Measurements from ENCODE around the gene METAP1D.
"Not testable (repeated sequence)": the region's sequence is repeated elsewhere in the genome, so short reads cannot be mapped to it uniquely, and the experiment has no call there.

Gene METAP1D

DNA sequence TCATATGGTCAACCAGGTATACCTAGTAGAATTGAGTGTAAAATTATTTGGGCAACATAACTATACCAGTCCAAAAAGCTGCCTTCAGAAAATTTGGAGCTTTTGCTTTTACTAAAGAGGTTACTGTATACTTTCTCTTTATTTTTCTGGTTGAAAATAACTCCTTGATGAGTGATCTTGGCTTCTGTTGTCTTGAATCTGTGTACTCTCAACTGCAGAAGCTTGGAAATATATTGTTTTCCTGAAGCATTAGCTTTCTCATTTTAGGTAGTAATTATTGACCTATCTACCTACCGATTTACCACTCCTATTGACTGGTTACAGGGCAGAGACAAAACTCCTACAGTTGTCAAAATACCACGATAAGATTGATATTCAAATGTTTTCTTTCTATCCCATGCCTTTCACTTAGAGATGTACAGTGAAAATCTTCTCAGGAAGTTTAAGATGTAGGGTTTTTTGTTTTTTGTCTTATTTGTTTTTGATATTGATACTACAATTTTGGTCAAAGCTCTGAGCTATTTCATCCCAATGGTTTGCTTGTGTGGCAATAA is 49.9 kb downstream of the METAP1D start:
- DNase-seq, result no peak

DNA sequence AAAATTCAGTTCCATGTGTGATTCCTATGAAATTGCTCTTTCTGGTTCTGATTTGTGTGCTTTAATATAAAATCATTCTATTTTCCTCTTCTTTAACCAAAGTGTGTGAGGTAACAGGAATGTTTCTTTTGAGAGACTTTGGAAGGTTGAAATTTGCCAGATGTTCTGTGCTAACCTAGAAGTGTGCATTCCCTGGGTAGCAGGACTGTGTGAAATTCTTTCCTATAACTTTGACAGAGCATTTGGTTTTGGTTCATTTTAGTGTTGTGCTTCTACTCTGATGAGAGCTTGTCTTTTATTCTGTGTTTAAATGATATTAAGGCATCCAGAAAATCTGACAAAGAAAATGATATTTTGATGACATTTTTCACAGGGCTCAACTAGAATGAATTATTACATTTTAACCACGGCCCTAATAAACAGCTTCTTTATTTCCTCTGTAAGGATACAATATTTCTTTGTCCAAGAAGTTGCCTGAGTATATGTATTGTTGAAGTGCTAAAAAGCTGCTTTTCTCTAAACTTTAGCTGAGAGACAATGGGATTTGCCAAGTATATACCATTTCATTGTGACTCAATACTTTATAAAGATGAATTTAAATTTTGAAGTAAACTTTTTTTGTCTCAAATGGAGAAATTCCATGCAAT is 50.8 kb downstream of the METAP1D start:
- DNase-seq, result no peak

DNA sequence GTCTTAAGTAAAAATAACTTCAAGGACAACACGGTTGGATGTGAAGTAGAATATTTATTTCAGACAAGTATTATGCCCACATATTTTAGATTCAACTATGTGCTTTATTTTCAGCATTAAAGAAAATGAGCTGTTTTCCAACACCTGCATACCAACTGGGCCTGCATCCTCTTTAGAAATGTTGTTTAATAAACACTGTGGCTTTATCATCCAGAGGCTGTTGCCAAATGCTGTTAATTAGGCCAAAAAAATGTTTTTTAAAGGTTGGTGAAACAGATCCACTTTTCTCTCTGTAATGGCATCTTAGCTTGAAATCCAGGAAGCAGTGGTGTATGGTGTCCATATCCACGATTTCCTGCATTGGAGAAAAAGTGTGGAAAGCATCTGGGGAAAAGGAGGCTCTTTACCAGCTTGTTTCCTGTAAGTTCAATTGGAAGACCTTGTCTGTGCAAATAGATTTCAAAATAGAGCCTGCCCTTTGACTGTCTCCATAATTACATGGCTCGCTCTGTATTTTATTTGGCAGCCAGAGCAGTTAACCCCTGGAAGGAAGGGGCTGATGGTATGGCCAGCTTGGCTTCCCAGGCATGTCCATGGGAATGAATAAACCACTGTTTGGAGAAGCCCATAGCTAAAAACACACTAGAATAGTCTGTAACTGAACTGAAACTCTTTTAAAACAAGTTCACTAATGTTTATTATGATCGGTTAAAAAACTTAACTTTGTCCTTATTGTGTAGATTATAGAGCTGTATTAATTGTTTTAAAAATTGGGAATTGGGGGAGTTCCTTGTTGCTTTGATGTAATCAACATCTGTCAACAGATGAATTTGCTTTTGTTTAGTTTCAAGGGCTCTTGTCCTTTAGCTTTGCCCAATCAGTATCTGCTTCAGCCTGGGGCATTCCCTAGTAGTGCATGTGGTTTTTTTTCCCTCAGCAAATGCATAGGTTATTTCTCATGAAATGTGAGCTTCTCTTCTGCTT is 52.5 kb downstream of the METAP1D start:
- no peak for DNase-seq

GRCh38 chr2:172053486-172053885 is 53.7 kb downstream of the METAP1D start:
- DNase-seq, result no peak

GRCh38 chr2:172056293-172056692 is 56.5 kb downstream of the METAP1D start:
- no peak for DNase-seq

DNA sequence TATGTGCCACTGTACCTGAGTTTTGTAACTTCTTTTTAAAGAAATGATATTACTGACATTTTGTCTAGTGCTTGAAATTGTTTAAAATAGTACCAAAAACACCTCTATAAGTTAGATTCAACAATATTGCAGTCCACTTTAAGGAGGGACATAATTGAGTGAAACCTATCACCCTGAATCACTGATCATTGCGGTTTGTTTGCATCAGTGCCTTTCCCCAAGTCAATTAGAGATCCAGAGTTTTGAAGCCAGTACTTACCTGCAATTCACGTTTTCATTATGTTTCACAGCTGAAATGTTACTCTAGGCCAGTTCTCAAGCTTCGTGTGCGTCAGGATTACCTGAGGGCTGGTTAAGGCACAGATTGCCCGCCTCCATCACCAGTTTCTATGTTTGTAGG is 58.9 kb downstream of the METAP1D start:
- DNase-seq, result no peak

DNA sequence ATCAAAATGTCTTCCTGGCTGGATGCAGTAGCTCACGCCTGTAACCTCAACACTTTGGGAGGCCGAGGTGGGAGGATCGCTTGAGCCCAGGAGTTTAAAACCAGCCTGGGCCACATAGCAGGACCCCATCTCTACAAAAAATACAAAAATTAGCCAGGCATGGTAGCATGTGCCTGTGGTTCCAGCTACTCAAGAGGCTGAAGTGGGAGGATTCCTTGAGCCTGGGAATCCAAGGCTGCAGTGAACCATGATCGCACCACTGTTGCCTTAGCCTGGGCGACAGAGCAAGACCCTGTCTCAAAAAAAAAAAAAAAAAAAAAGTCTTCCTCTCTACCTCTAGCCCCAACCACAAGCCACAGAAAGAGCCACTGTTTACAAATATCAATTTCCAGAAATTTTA is 60.4 kb downstream of the METAP1D start:
- not testable (repeated sequence) for DNase-seq

- no peak for DNase-seq
Observed at GRCh38 chr2:172062402-172063004, 62.8 kb downstream of the METAP1D start.

DNA sequence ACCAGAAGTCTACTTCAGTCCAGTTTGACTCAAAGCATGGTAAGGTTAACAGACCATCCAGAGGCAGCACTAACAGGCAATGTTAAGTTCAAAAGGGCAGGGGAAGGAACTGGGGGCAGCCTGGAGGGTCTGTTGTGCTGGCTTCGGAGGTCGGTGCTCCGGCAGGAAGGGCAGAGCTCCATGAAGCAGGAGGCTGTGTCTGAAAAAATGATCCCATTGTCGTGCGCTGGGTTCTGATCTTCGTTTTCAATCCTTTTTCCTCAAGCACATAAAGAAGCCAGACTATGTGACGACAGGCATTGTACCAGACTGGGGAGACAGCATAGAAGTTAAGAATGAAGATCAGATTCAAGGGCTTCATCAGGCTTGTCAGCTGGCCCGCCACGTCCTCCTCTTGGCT is 63.7 kb downstream of the METAP1D start:
- no peak for DNase-seq

DNA sequence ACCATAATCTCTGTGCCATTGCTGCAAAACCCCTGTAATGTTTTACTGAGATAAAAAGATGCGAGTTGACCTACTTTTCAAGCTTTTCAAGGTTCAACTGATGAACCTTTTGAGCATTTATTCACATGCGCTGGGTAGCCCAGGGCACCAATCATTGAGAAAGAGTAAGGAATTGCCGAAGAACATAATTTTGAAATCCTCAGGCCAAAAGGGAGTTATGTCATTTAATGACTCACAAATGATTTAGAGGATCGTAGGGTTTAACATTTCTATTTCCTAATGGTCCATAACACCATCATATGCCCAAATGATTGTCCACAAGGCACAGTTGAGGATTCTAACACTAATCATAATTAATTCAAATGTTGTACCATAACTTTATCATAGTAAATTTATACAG is 65.4 kb downstream of the METAP1D start:
- no peak for DNase-seq

DNA sequence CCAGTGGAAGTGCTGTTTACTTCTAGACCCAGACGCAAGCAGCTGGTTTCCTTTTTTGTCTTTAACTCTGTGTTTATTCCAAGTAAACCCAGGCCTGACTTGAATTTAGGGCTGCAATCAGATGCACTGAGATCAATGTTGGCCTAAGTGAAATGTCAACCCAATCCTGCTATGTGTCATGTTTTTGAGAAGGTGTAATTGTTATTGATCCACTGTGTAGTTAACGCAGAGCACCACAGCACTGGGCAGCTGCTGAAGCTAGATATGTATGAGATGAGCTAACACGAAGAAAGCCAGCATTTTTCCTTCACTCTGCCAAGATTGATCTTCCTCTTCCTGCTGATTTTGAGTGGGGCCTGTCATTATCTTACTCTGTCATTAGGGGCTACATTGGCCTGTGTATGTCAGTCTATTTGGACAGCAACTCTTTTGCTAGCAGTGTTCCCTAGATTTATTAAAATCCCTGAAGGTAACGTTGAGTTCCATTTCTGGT is 66.7 kb downstream of the METAP1D start:
- no peak for DNase-seq

DNA sequence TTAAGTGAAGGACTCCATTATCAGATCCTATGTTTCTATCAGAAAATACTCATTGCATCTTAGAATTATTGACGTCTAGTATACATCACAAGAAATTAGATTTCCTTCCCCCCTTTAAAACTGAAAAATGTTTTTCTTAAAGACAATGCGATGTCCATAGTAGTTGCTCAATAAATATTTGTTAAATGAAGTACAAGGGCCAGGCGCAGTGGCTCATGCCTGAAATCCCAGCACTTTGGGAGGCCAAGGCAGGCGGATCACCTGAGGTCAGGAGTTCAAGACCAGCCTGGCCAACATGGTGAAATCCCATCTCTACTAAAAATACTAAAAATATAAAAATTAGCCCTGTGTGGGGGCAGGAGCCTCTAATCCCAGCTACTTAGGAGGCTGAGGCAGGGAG is 68.2 kb downstream of the METAP1D start:
- DNase-seq, result not testable (repeated sequence)

GRCh38 chr2:172070936-172071335 is 71.2 kb downstream of the METAP1D start:
- DNase-seq, result no peak

- no peak for DNase-seq
Observed at GRCh38 chr2:172072303-172072702, 72.5 kb downstream of the METAP1D start.

GRCh38 chr2:172072706-172073105 is 73.0 kb downstream of the METAP1D start:
- no peak for DNase-seq

- DNase-seq, result no peak
Observed at GRCh38 chr2:172073518-172073917, 73.8 kb downstream of the METAP1D start.

DNA sequence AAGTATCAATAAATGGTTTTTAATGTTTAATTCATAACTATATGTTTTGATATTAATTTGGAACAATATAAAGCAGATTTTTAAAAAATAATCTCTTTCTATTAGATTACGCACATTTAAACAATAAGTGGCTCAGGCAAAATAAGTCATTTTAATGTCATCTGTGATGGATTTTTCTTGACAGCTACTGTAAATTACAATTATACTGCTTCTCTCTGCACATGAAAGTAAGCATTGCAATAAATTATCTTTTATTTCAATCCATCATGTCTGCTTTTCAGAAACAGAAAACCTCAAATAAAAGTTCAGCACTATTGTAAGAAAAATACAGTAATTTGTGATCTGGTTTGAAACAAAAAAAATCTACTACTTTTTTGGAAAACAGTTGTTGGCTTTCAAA is 74.5 kb downstream of the METAP1D start:
- no peak for DNase-seq

- DNase-seq, result no peak
Observed at GRCh38 chr2:172079416-172079815, 79.7 kb downstream of the METAP1D start.

- DNase-seq, result no peak
Observed at GRCh38 chr2:172079838-172080640, 80.3 kb downstream of the METAP1D start.

DNA sequence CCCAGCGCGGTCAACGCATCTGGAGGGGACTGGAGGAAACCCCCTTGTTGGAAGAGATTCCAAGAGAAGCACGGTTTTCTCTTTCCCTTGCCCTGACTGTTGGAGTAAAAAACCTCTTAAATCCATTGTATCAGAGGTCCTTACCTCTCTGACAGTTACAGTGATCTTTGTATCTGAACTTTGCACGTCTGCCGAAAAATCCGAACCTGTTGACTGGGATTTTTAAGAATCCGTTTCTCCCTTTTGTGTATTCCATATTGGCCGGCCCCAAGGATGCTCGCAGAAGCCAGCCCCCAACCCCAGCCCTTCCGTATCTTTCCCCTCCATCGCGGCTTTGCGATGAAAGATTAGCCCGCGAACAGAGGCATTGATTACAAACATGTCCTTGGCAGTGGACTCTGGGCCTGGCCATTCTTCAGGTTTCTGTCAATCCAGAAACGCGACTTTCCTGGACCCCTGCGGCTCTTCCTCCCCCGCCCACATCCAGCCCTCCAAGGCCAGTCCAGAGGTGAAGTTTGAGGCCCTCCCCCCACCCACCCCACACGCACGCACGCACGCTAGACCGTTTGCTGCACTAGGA is 81.0 kb downstream of the METAP1D start:
- DNase-seq, result no peak

DNA sequence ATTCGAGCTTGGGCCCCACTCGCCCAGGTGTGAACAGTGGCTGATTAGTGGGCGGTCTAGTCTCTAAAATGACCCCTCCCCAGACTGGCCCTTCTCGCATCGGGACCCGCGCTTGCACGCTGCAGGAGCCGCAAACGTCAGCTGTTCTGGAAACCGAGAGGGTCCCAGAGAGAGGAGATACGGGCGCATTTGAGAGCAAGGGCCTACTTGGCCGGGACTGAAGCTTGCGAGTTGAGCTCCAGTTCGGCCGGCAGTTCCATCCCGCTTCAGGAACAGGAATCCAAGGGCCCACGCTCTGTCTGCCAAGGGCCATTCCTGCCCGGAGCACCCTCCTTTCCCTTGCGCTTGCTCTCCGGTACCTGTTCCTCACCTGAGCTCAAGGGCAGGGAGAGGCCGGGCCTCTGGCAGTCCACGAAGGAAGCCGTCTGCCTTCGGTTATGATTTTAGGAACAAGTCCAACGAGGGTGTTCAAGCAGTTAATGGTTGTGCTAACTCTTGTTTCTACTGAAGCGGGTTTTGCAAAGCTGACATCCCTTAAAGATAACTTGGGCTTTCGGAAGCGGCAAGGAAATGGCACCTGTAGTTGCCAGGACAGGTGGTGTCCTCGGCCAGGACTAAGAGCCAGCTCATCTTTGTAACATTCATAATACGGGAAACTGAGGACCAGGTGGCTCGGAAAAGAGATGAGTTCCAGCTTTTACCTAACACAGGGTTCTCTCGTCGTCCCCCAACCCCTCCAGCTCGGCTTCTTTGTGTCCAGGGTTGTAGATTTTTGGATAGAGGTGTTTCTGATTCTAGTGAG is 81.7 kb downstream of the METAP1D start:
- DNase-seq, result no peak

All from CD4-positive, alpha-beta T cell treated with Interleukin-12 subunit alpha and Interleukin-12 subunit beta, for 1 hour (primary cell).